ENCODE data around the gene PCSK4. TPM values are rescaled to one million over a fixed set of nuclear protein-coding genes. Genes with fewer than 3 reads are reported as not detected.

Gene PCSK4
- total RNA-seq, 4 donors from 2014 or later, result 2.6 to 11.9 (median 7.5) TPM

- Histone ChIP-seq H3K27ac (no peak overlapping the region), H3K27me3 (peaks cover 98% of the 10 kb centered on the region), H3K36me3 (no peaks in the 10 kb centered on the region), H3K4me3 (no peak overlapping the region), H3K4me1 (peaks cover 4 to 27% (median 20%) of the 10 kb centered on the region in 4 donors), H3K9me3 (no peaks in the 10 kb centered on the region)
- WGBS, 2 donors (ENCODE audit: low coverage in 1 of 2), result 7 to 10% methylated on average over 6 to 22 of the region's 22 CpGs
- TF ChIP-seq POLR2A (IDR thresholded peaks at IDR 0.05) (no peak), EP300 (IDR thresholded peaks at IDR 0.05; ENCODE audit: low read depth) (no peak), POLR2AphosphoS5 (IDR thresholded peaks at IDR 0.05) (no peak), CTCF (IDR thresholded peaks at IDR 0.05) (no peak)
- no peak for DNase-seq
- intact Hi-C loops (cut with DNase I; ENCODE audit: low total_unique reads) (no loop called here), in situ Hi-C loops (cut with MboI; ENCODE audit: low pct_ligation_motif_present in 1 of 4, low pct_unique_long_range_greater_than_20kb in 1 of 4, low sequenced_read_pairs in 3 of 4) (no loop called here)
Measured at GRCh38 chr19:1455002-1455335, 35.2 kb downstream of the PCSK4 start.

GRCh38 chr19:1453525-1454364 is 36.4 kb downstream of the PCSK4 start:
- Histone ChIP-seq H3K27ac (no peak overlapping the region), H3K9me3 (no peaks in the 10 kb centered on the region), H3K36me3 (no peaks in the 10 kb centered on the region), H3K4me1 (peaks cover 4 to 27% (median 20%) of the 10 kb centered on the region in 4 donors), H3K27me3 (peaks cover 100% of the 10 kb centered on the region), H3K4me3 (no peak overlapping the region)
- intact Hi-C loops (cut with DNase I; ENCODE audit: low total_unique reads) (no loop called here), in situ Hi-C loops (cut with MboI; ENCODE audit: low pct_ligation_motif_present in 1 of 4, low pct_unique_long_range_greater_than_20kb in 1 of 4, low sequenced_read_pairs in 3 of 4) (no loop called here)
- DNase-seq, result no peak
- TF ChIP-seq CTCF (IDR thresholded peaks at IDR 0.05) (no peak), EP300 (IDR thresholded peaks at IDR 0.05; ENCODE audit: low read depth) (no peak), POLR2A (IDR thresholded peaks at IDR 0.05) (no peak), POLR2AphosphoS5 (IDR thresholded peaks at IDR 0.05) (no peak)
- WGBS, 2 donors (ENCODE audit: low coverage in 1 of 2), result 24% methylated on average over 32 of the region's 33 CpGs; no CpG with 5 or more reads in 1 of the 2 donors

- Histone ChIP-seq H3K9me3 (no peaks in the 10 kb centered on the region), H3K4me1 (peaks cover 4 to 27% (median 20%) of the 10 kb centered on the region in 4 donors), H3K4me3 (no peak overlapping the region), H3K27me3 (peaks cover 100% of the 10 kb centered on the region), H3K36me3 (no peaks in the 10 kb centered on the region), H3K27ac (no peak overlapping the region)
- no peak for DNase-seq
- 53% methylated on average over 20 of the region's 30 CpGs; no CpG with 5 or more reads in 1 of the 2 donors for WGBS, 2 donors (ENCODE audit: low coverage in 1 of 2)
- TF ChIP-seq CTCF (IDR thresholded peaks at IDR 0.05), result no peak
- TF ChIP-seq POLR2AphosphoS5 (IDR thresholded peaks at IDR 0.05), result no peak
- TF ChIP-seq POLR2A (IDR thresholded peaks at IDR 0.05), result no peak
- TF ChIP-seq EP300 (IDR thresholded peaks at IDR 0.05; ENCODE audit: low read depth), result no peak
- intact Hi-C loops (cut with DNase I; ENCODE audit: low total_unique reads) (no loop called here), in situ Hi-C loops (cut with MboI; ENCODE audit: low pct_ligation_motif_present in 1 of 4, low pct_unique_long_range_greater_than_20kb in 1 of 4, low sequenced_read_pairs in 3 of 4) (no loop called here)
Measured at GRCh38 chr19:1452802-1453524, 37.2 kb downstream of the PCSK4 start.

Measured in transverse colon (tissue), 4 donors.